Lung microvascular endothelial cell (primary cell): ENCODE results near the gene ARAP2. TPM values are rescaled to one million over a fixed set of nuclear protein-coding genes. Genes with fewer than 3 reads are reported as not detected.

ENCODE experiments used
- DNase-seq, 2 donors: peaks; one replicate each; pipeline versions ENCODE4 v3.0.0 to v3.0.0-alpha.2; 2010; ENCODE audit warnings: low read depth in 2 of 2
- total RNA-seq: library from RNA; depleted of rRNA; stranded (reverse); fragments of >200 nt; gene quantifications from 2 replicates; pipeline ENCODE4 v1.2.1, GENCODE V29; 2014

ARAP2 gene
- total RNA-seq, 1 donor from 2014 or later: 0.40 TPM

GRCh38 chr4:36264207-36264826, 20.0 kb upstream of the ARAP2 start:
- DNase-seq: no peak

- no peak for DNase-seq
Measured at GRCh38 chr4:36260731-36261130, 16.4 kb upstream of the ARAP2 start.

- DNase-seq: no peak
Measured at GRCh38 chr4:36256398-36256891, 12.1 kb upstream of the ARAP2 start.

- no peak for DNase-seq
Measured at GRCh38 chr4:36255577-36255976, 11.3 kb upstream of the ARAP2 start.

- DNase-seq: no peak
Measured at GRCh38 chr4:36254371-36254770, 10.1 kb upstream of the ARAP2 start.

GRCh38 chr4:36251983-36252382, 7.7 kb upstream of the ARAP2 start:
- DNase-seq: no peak

- DNase-seq: no peak
Measured at GRCh38 chr4:36249610-36250009, 5.3 kb upstream of the ARAP2 start.

GRCh38 chr4:36243355-36244256, 708 bp downstream of the ARAP2 start:
- DNase-seq: no peak

GRCh38 chr4:36242629-36243354, 1.5 kb downstream of the ARAP2 start:
- DNase-seq: no peak

- DNase-seq: no peak
Measured at GRCh38 chr4:36241771-36242170, 2.5 kb downstream of the ARAP2 start.

- no peak for DNase-seq
Measured at GRCh38 chr4:36237366-36238313, 6.7 kb downstream of the ARAP2 start.

- DNase-seq: no peak
Measured at GRCh38 chr4:36236159-36236558, 8.2 kb downstream of the ARAP2 start.

GRCh38 chr4:36235306-36235705, 9.0 kb downstream of the ARAP2 start:
- DNase-seq: no peak

- DNase-seq: no peak
Measured at GRCh38 chr4:36233567-36234266, 10.6 kb downstream of the ARAP2 start.

GRCh38 chr4:36230534-36230933, 13.8 kb downstream of the ARAP2 start:
- no peak for DNase-seq

GRCh38 chr4:36227913-36228312, 16.4 kb downstream of the ARAP2 start:
- no peak for DNase-seq

- DNase-seq: no peak
Measured at GRCh38 chr4:36226430-36227227, 17.7 kb downstream of the ARAP2 start.

- DNase-seq: no peak
Measured at GRCh38 chr4:36224972-36225903, 19.1 kb downstream of the ARAP2 start.
